SU-DHL-6 (cell line): Measurements from ENCODE around the gene SPIN4.

ENCODE experiments used
- EZH2phosphoT487 ChIP-seq: fragments of 200-600 bp; sonication (generic), shearing (Covaris generic); conservative IDR thresholded peaks from 2 replicates; pipeline ENCODE4 v1.6.1; 2018; ENCODE audit warnings: mild to moderate bottlenecking, antibody characterized with exemption, low read length, moderate library complexity, mixed read lengths
- TF ChIP-seq, protein P1 (sequence below): fragments of 200-600 bp; sonication (generic); IDR thresholded peaks from one replicate; pipeline ENCODE4 v1.5.1; 2017; ENCODE audit warnings: antibody characterized with exemption, mild to moderate bottlenecking, low read length, moderate library complexity; ENCODE audit not compliant: insufficient read depth, poor library complexity, severe bottlenecking

DNA sequence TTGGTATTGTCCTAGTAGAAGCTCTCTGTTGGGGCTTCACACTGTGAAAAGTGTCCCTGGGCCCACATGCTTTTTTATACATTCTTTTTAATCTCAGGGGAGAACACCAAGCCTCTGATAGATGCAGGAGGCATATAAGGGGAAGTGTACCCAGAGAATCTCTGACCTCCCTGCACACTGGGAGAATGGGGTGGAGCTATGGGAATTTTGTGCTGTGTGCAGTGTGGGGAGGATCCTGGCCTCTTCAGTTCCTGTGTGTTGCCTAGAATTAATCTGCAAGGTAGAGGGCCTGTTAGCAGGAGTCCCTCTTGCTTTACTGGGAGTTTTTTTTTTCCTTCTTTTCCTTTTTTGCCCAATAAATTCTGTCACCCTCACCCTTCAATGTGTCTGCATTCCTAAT is 49.2 kb upstream of the SPIN4 start:
- TF ChIP-seq, protein P1, sequence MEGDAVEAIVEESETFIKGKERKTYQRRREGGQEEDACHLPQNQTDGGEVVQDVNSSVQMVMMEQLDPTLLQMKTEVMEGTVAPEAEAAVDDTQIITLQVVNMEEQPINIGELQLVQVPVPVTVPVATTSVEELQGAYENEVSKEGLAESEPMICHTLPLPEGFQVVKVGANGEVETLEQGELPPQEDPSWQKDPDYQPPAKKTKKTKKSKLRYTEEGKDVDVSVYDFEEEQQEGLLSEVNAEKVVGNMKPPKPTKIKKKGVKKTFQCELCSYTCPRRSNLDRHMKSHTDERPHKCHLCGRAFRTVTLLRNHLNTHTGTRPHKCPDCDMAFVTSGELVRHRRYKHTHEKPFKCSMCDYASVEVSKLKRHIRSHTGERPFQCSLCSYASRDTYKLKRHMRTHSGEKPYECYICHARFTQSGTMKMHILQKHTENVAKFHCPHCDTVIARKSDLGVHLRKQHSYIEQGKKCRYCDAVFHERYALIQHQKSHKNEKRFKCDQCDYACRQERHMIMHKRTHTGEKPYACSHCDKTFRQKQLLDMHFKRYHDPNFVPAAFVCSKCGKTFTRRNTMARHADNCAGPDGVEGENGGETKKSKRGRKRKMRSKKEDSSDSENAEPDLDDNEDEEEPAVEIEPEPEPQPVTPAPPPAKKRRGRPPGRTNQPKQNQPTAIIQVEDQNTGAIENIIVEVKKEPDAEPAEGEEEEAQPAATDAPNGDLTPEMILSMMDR, result no peak
- TF ChIP-seq EZH2phosphoT487, result no peak
